Measurements from ENCODE around the gene PREX1. TPM values are rescaled to one million over a fixed set of nuclear protein-coding genes. Genes with fewer than 3 reads are reported as not detected.

PREX1 gene
- total RNA-seq, 4 donors from 2014 or later, result 7.5 to 10.9 (median 9.1) TPM

DNA sequence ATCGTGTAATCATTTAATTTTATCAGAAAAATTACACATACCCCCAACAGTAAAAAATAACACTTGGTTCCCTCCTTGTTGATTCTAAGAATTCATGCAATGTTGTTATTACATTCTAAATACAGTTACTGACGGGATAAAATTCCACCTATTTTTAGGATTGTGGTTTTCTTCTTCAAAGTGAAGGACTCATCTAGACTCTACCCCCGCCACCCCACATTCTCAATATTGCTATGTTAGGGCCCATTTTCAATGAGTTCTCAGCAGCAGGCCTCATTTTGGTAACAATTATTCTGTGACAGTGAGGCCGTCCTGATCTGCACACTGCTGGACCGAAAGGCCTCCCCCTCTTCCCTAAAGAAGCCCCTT is 43.5 kb downstream of the PREX1 start:
- in situ Hi-C loops (cut with MboI; ENCODE audit: low sequenced_read_pairs in 4 of 4), result no loop called here
- Histone ChIP-seq H3K27ac (no peak overlapping the region), H3K9me3 (no peaks in the 10 kb centered on the region), H3K27me3 (no peaks in the 10 kb centered on the region), H3K4me1 (no peaks in the 10 kb centered on the region), H3K36me3 (no peaks in the 10 kb centered on the region), H3K4me3 (no peak overlapping the region)
- intact Hi-C loops (cut with DNase I; ENCODE audit: low total_unique reads), result no loop called here
- TF ChIP-seq, protein P1, sequence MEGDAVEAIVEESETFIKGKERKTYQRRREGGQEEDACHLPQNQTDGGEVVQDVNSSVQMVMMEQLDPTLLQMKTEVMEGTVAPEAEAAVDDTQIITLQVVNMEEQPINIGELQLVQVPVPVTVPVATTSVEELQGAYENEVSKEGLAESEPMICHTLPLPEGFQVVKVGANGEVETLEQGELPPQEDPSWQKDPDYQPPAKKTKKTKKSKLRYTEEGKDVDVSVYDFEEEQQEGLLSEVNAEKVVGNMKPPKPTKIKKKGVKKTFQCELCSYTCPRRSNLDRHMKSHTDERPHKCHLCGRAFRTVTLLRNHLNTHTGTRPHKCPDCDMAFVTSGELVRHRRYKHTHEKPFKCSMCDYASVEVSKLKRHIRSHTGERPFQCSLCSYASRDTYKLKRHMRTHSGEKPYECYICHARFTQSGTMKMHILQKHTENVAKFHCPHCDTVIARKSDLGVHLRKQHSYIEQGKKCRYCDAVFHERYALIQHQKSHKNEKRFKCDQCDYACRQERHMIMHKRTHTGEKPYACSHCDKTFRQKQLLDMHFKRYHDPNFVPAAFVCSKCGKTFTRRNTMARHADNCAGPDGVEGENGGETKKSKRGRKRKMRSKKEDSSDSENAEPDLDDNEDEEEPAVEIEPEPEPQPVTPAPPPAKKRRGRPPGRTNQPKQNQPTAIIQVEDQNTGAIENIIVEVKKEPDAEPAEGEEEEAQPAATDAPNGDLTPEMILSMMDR (IDR thresholded peaks at IDR 0.05 in 4 of 5, conservative IDR thresholded peaks at IDR 0.05 in 1 of 5), result no peak
- no peak for TF ChIP-seq POLR2A (IDR thresholded peaks at IDR 0.05)
- no peak for ATAC-seq
- DNase-seq, result no peak

DNA sequence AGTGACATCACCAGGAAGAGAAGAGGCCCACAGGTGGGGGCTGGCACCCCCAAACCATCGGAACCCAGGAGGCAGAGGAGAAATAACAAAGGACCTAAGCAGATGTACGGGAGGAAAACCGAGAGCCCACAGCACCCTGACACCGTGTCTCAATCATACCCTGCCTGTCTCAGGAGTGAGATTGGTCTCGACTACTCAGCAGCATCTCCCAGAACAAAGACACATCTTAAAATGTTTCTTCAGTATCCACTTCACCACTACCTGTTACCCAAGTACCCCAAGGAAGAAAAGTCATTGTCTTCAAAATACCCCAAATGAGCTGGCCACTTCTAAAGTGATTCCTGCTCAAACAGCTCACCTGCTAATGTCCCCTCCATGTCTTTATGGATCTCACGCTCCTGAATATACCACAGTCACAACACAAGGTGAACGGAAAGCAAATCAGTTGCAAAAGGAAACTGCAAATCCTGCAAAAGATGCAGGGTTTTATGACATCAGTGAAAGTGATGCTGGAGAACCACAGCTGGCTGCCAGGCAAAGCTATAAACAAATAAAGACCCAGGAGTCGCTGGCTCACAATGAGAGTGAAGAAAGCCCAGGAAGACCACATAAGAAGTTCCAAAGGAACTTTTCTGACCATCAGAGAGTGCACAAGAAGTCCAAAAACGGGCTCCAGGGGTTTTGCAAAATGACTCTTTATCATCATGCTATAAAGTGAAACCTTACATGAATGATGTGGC is 44.1 kb downstream of the PREX1 start:
- H3K4me3 ChIP-seq, result no peak overlapping the region
- no peaks in the 10 kb centered on the region for H3K9me3 ChIP-seq
- in situ Hi-C loops (cut with MboI; ENCODE audit: low sequenced_read_pairs in 4 of 4), result no loop called here
- no peak overlapping the region for H3K27ac ChIP-seq
- TF ChIP-seq POLR2A (IDR thresholded peaks at IDR 0.05), result no peak
- TF ChIP-seq, protein P1 (IDR thresholded peaks at IDR 0.05 in 4 of 5, conservative IDR thresholded peaks at IDR 0.05 in 1 of 5), result no peak
- ATAC-seq (no peak), DNase-seq (no peak)
- no peaks in the 10 kb centered on the region for H3K4me1 ChIP-seq
- H3K36me3 ChIP-seq, result no peaks in the 10 kb centered on the region
- intact Hi-C loops (cut with DNase I; ENCODE audit: low total_unique reads), result no loop called here
- H3K27me3 ChIP-seq, result no peaks in the 10 kb centered on the region

DNA sequence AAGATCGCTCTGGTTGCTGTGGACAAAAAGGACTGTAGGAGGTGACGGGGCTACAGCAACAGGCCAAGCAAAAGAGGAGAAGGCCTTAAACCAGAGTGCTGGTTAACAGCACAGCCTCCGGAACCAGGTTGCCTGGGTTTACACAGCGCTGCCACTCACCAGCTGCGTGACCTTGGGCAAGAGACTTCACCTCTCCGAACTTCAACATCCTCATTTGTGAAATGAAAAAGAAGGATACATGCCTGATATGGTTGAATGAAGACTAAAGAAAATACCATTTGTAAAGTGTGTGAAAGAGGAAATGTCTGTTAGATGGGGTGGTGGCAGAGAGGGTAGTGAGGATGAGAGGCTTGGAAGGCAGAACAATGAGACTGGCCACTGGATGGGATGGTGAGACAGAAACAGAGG is 44.9 kb downstream of the PREX1 start:
- no peak overlapping the region for H3K4me3 ChIP-seq
- in situ Hi-C loops (cut with MboI; ENCODE audit: low sequenced_read_pairs in 4 of 4) (no loop called here), intact Hi-C loops (cut with DNase I; ENCODE audit: low total_unique reads) (no loop called here)
- DNase-seq, result no peak
- no peak overlapping the region for H3K27ac ChIP-seq
- H3K27me3 ChIP-seq, result no peaks in the 10 kb centered on the region
- no peaks in the 10 kb centered on the region for H3K9me3 ChIP-seq
- no peak for ATAC-seq
- no peaks in the 10 kb centered on the region for H3K4me1 ChIP-seq
- TF ChIP-seq POLR2A (IDR thresholded peaks at IDR 0.05), result no peak
- TF ChIP-seq, protein P1 (IDR thresholded peaks at IDR 0.05 in 4 of 5, conservative IDR thresholded peaks at IDR 0.05 in 1 of 5), result no peak
- no peaks in the 10 kb centered on the region for H3K36me3 ChIP-seq

DNA sequence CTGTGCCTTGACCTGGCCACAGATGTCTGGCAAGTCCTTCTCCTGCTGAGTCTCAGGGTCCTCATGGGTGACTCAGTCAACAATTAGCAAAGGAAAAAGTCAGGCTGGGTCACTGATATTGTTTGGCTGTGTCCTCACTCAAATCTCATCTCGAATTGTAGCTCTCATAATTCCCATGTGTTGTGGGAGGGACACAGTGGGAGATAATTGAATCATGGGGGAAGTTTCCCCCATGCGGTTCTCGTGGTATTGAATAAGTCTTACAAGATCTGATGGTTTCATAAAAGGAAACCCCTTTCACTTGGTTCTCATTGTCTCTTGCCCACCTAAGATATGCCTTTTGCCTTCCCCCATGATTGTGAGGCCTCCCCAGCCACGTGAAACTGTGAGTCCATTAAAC is 45.7 kb downstream of the PREX1 start:
- ATAC-seq, result no peak
- H3K4me3 ChIP-seq, result no peak overlapping the region
- TF ChIP-seq, protein P1 (IDR thresholded peaks at IDR 0.05 in 4 of 5, conservative IDR thresholded peaks at IDR 0.05 in 1 of 5), result no peak
- no peak for TF ChIP-seq POLR2A (IDR thresholded peaks at IDR 0.05)
- intact Hi-C loops (cut with DNase I; ENCODE audit: low total_unique reads), result no loop called here
- H3K9me3 ChIP-seq, result no peaks in the 10 kb centered on the region
- H3K36me3 ChIP-seq, result no peaks in the 10 kb centered on the region
- H3K4me1 ChIP-seq, result no peaks in the 10 kb centered on the region
- no peak for DNase-seq
- no peaks in the 10 kb centered on the region for H3K27me3 ChIP-seq
- no peak overlapping the region for H3K27ac ChIP-seq
- in situ Hi-C loops (cut with MboI; ENCODE audit: low sequenced_read_pairs in 4 of 4), result no loop called here

DNA sequence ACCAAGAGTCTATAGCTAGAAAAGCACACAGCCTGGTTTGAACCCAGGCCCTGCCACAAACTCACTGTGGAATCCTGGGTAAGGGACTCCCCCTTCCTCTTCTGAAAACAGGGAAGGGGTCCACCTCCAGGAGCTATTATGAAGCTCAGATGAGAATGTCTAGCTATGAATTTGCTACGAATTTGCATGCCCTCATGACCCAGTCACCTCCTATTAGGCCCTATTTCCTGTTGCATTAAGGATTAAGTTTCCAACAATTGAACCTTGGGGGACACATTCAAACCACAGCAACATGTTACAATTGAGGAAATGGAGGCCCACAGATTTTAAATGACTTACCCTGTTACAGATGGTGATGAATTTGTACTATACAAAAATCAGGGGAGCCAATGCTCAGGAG is 46.2 kb downstream of the PREX1 start:
- intact Hi-C loops (cut with DNase I; ENCODE audit: low total_unique reads), result no loop called here
- no peak for ATAC-seq
- H3K27me3 ChIP-seq, result no peaks in the 10 kb centered on the region
- no peaks in the 10 kb centered on the region for H3K9me3 ChIP-seq
- no peak for DNase-seq
- in situ Hi-C loops (cut with MboI; ENCODE audit: low sequenced_read_pairs in 4 of 4), result no loop called here
- H3K4me3 ChIP-seq, result no peak overlapping the region
- H3K27ac ChIP-seq, result no peak overlapping the region
- no peaks in the 10 kb centered on the region for H3K36me3 ChIP-seq
- TF ChIP-seq POLR2A (IDR thresholded peaks at IDR 0.05), result no peak
- TF ChIP-seq, protein P1 (IDR thresholded peaks at IDR 0.05 in 4 of 5, conservative IDR thresholded peaks at IDR 0.05 in 1 of 5), result no peak
- H3K4me1 ChIP-seq, result no peaks in the 10 kb centered on the region

Data from gastrocnemius medialis (tissue), 4 donors.